Heart left ventricle (tissue), 13 donors: ENCODE measurements around the gene BDH1.

Source experiments
- POLR2A ChIP-seq, 2 donors: fragments of 450-650 bp; IDR thresholded peaks; one replicate each; pipeline ENCODE4 v1.6.1; 2017; ENCODE audit warnings: antibody characterized with exemption in 2 of 2, mild to moderate bottlenecking in 2 of 2, moderate library complexity in 2 of 2
- TF ChIP-seq, protein P1 (sequence below), 12 donors: fragments of 200-600 bp; sonication (generic) in 4 of 12; IDR thresholded peaks; one replicate each; pipeline versions ENCODE4 v1.5.0 to v1.8.0; 2018 to 2022; ENCODE audit warnings: antibody characterized with exemption in 12 of 12, mild to moderate bottlenecking in 5 of 12
- donor health status: ischemic (EF 13 %, LVEDD 7.1; RV severe dilation, severe dysfunction).
- donor health status: DM: no; HTN: yes; CAD: no.
- donor health status: DM: no; HTN: no; CAD: no.
- donor health status: ischemic (EF 25% LVEDD 6.9; RV normal size, moderate dysfunction).
- donor health status: ischemic (EF 25% LVEDD 5.7; RV mildly dilated, moderate dysfunction).
- donor health status: ischemic (EF 35%, LVEDD 5.7; RV mildly dilated, moderate dysfunction).
- donor health status: nonischemic (EF 11% LVEDD 7.7; RV severe dilation, severe dysfunction).
- donor health status: DM: yes; HTN: yes; CAD: no.
- donor health status: PGD.
- donor health status: ischemic (EF 29% LVEDD 5.4; RV normal size, mild dysfunction).
- donor health status: nonischemic (EF 23%, LVEDD 6.1; RV moderate dilation, normal function).

DNA sequence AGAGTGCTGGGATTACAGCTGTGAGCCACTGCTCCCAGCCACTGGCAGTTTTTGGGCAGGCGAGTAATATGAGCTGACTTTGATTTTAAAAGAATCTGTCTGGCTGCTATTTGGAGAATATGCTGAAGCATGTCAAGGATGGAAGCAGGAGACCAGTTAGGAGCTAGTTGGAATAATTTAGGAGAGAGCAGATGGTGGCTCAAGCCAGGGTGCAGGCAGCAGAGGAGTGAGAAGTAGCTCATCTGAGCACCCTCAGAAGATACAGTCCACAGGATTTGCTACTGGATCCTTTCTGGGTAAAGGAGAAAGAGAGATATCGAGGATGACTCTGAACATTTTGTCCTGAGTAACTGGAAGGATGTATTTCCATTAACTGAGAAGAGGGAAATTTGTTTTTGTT, 30.4 kb upstream of the BDH1 start:
- TF ChIP-seq, protein P1, sequence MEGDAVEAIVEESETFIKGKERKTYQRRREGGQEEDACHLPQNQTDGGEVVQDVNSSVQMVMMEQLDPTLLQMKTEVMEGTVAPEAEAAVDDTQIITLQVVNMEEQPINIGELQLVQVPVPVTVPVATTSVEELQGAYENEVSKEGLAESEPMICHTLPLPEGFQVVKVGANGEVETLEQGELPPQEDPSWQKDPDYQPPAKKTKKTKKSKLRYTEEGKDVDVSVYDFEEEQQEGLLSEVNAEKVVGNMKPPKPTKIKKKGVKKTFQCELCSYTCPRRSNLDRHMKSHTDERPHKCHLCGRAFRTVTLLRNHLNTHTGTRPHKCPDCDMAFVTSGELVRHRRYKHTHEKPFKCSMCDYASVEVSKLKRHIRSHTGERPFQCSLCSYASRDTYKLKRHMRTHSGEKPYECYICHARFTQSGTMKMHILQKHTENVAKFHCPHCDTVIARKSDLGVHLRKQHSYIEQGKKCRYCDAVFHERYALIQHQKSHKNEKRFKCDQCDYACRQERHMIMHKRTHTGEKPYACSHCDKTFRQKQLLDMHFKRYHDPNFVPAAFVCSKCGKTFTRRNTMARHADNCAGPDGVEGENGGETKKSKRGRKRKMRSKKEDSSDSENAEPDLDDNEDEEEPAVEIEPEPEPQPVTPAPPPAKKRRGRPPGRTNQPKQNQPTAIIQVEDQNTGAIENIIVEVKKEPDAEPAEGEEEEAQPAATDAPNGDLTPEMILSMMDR (IDR thresholded peaks at IDR 0.05): no peak
- no peak for TF ChIP-seq POLR2A (IDR thresholded peaks at IDR 0.05)
